Stimulated activated CD8-positive, alpha-beta memory T cell treated with anti-CD3 and anti-CD28 coated beads, Interleukin-2, amount 100 ng/mL, for 1 hour (primary cell): ENCODE data around the gene SHOC2.
"Not testable (repeated sequence)": the region's sequence is repeated elsewhere in the genome, so short reads cannot be mapped to it uniquely, and the experiment has no call there.

ENCODE experiments used
- DNase-seq, 2 donors: peaks; one replicate each; pipeline ENCODE4 v3.0.0-alpha.2; 2020; ENCODE audit warnings: low read depth in 2 of 2

SHOC2 gene

DNA sequence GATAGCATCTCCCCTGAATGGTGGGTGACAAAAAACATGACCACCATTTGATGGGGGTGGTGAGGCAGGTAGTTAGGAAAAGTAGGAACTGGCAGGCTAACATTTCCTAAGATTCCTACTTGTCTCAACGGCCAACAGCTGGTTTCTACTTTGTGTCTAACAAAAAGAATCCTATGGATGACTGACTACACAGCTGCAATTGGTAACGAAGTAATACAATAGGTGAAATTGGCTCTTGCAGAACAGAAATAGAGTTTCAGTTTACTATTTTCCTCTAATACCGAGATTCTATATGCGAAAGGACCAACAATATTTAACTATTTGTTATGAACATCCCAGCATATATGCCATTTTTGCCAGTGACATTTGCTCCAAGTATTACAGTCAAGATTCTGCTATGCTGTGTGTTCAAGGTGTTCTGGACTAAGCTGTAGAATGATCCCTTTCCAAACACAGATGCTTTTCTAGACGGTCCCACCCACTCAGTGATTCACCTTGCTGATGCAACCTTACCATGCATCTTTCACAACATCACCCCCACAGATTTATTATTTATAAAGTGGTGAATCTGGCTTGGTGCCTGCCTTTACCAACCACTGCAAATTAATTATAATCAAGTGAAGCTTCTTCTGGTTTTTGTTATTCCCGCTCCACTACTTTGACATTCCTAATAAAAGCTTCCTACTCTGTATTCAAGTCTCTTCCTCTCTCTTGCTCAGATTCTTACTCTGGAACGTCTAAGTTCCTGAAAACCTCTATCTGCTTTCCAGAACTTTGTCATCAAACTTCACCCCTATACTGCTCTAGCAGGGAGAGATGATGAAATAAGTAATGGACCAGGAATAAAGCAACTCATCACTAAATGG is 17.2 kb upstream of the SHOC2 start:
- DNase-seq = no peak

DNA sequence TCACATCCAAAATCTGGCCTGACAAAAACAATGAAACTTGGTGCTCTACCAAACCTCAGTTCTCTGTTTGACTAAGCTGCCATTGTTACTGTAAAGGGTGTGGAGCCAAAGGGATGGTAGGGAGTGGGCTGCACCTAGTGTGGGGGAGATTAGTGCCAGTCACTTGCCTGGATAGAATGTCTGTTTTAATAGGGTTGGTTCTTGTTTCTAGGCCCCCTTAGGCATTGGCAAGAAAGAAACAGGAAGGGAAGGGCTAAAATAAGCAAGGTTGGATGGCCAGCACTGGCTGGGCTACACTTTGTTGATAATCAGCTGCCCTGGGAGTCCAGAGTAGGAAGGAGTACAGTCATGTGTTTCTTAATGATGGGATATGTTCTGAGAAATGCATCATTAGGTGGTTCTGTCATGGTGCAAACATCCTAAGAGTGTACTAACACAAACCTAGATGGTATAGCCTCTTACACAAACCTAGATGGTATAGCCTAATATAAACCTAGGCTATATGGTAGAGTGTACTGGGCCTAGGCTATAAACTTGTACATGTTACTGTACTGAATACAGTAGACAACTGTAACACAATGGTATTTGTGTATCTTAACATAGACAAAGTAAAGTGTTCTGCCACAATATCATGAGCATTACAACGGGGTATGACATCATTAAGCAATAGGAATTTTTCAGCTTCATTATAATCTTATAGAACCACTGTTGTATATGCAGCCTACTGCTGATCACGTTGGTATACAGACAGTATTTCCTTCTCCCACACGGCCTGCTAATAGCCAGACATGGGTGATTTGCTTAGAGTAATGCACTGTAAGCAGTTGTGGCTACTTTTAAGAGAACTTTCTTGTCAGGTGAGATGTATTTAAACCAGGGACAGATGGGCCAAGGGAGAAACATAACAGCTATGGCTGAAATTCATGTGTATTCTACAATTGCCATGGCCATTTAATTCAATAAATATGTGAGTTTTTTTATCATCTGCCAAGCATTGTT is 15.8 kb upstream of the SHOC2 start:
- DNase-seq = no peak

- DNase-seq = no peak
These were observed 9.3 kb upstream of the SHOC2 start for GRCh38 chr10:110910138-110910537.

GRCh38 chr10:110912374-110912773 is 7.0 kb upstream of the SHOC2 start:
- no peak for DNase-seq

- DNase-seq = no peak
These were observed 5.0 kb upstream of the SHOC2 start for GRCh38 chr10:110914431-110914830.

DNA sequence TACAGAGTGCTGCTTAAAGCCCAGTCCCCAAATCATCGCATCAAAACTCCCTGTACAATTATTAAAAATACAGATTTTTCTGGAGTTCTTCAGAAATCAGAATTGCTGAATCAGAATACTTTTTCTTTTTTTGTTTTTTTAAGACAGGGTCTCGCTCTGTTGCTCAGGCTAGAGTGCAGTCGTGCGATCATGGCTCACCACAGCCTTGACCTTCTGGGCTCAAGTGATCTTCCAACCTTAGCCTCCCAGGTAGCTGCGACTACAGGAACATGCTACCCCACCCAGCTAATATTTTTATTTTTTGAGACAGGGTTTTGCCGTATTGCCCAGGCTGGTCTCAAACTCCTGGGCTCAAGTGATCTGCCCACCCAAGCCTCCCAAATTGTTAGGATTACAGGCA is 4.4 kb upstream of the SHOC2 start:
- DNase-seq = no peak

DNA sequence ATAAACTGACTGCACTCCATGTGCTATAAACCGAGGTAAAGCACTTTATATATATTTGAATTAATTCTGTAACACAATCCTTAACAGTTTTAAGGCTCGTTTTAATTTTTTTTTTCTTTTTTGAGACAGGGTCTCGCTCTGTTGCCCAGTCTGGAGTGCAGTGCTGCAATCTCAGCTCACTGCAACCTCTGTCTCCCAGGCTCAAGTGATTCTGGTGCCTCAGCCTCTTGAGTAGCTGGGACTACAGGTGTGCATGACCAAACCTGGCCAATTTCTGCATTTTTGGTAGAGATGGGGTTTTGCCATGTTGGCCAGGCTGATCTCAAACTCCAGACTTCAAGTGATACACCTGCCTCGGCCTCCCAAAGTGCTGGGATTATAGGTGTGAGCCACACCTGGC is 3.8 kb upstream of the SHOC2 start:
- DNase-seq = not testable (repeated sequence)

DNA sequence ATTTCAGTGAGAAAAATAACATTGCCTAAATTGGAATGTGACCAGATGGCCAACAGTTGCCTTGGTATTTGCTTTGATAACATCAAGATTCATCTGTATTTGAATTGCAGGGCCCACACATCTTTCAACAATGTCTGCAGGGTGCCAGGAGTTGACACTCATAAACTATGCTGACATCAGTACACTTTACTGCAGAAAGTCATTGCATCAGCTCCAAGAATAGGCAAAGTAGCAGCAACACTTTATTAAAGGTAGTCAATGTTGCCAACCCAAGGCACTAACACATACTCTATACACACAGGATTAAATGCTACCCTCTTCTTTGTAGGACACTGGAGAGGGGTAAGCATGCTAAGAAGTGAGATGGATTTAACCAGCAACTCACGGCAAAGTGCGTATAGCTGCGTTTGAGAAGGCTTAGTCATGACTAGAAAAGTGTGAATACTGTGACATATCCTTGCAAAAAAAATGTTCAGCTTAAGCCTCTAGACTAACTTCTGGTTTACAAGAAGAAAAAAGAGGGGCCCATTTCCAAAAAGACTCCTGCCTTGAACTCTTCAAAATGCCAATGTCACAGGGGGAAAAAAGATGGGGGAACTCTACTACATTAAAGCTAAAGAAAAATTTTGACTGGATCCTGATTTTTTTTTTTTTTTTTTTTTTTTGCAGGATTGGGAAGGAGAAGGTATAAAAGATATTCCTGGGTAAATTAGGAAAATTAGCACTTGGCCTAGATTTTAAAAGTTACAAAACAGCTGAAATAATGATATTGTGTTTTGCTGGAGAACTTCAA is 2.7 kb upstream of the SHOC2 start:
- DNase-seq = no peak

DNA sequence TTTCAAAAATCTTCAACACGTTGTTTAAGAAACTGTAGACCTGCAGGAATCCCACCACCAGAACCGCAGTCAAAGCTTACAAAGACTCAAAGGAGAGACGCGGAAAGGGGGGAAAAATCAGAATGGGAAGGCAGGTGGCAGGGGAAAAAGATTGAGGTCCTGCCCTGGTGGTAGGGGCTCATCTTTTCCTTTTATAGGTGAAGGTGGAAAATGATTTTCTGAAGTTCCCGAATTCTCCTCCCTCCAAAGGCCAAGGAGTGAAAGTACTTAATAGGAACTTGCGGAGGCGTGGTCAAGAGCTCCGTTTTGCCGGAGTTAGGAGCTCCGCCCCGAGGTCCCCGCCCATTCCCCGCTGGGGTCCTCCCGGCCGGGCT is 1.1 kb upstream of the SHOC2 start:
- DNase-seq = peak; percentile 75 to 79

- DNase-seq = peak; percentile 90 to 96
These were observed 608 bp upstream of the SHOC2 start, which contains the start of gene BBIP1 for GRCh38 chr10:110918643-110919348. Gene BBIP1, minus strand, starts transcription at chr10:110919180. Its CDS starts 1,023 bp downstream, at chr10:110918157.

GRCh38 chr10:110919971-110920881 is 822 bp downstream of the SHOC2 start:
- no peak for DNase-seq

DNA sequence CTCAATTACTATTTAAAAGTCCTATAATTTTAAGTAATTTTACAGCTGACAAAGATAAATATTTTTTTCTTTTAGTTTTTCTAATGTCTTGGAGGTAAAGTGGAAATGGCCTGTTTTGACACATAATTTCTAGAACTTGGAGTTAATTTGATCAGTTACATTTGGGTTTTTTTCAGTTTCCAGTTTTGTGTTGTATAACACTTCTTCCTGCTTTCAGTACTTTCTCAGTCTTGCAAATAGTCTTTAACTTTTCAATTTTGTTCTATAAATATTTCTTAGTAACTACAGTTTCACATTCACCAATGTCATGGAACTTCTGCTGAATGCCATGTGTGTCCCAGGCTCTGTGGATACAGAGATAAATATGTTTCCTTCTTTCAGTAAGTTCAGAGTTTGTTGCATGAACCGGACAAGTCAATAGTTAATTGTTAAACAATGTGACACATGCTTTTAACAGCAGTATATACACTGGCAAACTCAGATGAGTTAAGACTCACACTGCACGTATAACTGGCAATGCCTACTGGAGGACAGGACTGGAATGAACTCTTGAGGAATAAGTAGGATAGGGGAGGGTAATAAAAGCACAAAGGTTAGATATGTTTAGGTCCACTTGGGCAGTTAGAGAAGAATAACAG is 4.6 kb downstream of the SHOC2 start:
- DNase-seq = no peak

GRCh38 chr10:110927461-110927860 is 8.1 kb downstream of the SHOC2 start:
- DNase-seq = no peak

DNA sequence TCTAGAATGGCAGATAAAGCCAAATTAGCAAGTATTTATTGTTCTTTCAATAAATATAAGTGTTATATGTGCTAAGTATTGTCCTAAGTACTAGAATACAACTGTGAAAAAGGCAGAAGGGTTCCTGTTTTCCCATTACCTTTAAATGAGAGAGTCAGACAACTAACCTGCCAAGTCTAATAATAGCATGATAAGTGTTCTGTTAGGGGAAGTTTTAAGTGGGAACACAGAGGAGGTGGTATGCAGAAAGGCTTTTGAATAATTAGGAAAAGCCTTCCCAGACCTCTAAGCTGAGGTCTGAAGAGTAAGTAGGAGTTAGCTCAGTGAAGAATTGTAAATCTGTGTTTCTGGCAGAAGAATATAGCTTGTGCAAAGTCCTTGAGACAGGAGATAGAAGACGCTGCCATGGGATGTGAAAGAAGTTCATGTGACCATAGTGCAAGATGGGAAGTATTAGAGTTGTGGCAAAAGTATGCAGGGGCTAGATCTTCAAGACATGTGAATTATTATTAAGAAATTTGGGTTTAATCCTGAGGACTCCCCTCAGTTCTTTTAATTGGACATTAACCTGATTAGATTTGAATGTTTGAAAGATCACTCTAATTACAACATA is 12.5 kb downstream of the SHOC2 start:
- DNase-seq = no peak

- no peak for DNase-seq
These were observed 13.2 kb downstream of the SHOC2 start for GRCh38 chr10:110932505-110933180.

DNA sequence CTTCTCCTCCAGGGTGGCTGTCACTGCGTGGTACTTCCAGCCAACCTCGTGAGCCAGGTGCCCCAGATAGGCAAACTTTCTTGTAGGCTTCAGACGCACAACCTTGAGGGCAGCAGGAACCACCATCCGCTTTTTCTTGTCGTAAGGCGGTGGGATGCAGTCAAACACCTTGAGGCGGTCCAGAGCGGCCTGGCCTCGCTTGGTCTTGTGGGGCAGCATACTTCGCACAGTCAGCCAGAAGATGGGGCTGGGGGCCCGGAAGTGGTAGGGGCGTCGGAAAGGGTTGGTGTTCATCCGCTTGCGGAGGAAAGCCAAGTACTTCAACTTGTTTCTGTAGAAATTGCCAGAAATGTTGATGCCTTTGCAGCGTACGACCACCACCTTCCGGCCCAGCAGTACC is 17.4 kb downstream of the SHOC2 start:
- no peak for DNase-seq

- no peak for DNase-seq
These were observed 20.0 kb downstream of the SHOC2 start for GRCh38 chr10:110939419-110939818.

GRCh38 chr10:110944792-110945396 is 25.5 kb downstream of the SHOC2 start:
- no peak for DNase-seq
